HG03159 (cell line): ENCODE measurements around the gene TRMT61A.
A peak's percentile ranks its signal among the peaks of the same experiment; 100 is the strongest.
"Not testable (repeated sequence)": the region's sequence is repeated elsewhere in the genome, so short reads cannot be mapped to it uniquely, and the experiment has no call there.

Experiments used
- ATAC-seq: cut with Tn5 transposase; IDR thresholded peaks from one replicate; pipeline ENCODE4 v1.9.1; 2021; ENCODE audit warnings: mild to moderate bottlenecking, moderate library complexity; ENCODE audit not compliant: unreplicated experiment

Gene TRMT61A

DNA sequence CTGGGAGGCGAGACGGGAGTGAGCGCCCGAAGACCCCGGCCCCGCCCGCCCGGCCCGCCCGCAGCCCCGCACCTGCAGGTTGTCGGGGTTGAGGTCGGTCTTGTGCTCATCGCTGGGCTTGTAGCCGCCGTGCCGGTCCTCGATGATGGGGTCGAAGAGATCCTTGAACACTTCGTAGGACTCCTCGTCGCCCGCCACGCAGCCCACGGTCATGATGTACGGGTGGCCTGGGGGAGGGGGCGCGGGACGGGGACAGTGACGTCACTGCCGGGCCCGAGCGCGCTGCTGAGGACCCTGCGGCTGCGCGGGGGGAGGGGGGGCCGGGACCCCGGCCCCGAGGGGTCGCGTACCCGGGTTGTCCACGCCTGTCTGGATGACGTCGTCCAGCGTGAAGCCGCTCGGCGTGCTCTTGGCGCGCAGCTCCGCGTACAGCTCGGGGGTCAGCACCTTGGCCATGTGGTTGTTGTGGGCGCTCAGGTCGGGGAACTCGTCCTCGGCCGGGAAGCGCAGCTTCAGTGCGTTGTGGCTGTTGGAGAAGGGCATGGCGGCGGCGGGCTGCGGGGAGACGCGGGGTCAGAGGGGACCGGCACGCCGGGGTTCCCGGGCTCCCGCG lies 6.9 kb upstream of the TRMT61A start:
- no peak for ATAC-seq

DNA sequence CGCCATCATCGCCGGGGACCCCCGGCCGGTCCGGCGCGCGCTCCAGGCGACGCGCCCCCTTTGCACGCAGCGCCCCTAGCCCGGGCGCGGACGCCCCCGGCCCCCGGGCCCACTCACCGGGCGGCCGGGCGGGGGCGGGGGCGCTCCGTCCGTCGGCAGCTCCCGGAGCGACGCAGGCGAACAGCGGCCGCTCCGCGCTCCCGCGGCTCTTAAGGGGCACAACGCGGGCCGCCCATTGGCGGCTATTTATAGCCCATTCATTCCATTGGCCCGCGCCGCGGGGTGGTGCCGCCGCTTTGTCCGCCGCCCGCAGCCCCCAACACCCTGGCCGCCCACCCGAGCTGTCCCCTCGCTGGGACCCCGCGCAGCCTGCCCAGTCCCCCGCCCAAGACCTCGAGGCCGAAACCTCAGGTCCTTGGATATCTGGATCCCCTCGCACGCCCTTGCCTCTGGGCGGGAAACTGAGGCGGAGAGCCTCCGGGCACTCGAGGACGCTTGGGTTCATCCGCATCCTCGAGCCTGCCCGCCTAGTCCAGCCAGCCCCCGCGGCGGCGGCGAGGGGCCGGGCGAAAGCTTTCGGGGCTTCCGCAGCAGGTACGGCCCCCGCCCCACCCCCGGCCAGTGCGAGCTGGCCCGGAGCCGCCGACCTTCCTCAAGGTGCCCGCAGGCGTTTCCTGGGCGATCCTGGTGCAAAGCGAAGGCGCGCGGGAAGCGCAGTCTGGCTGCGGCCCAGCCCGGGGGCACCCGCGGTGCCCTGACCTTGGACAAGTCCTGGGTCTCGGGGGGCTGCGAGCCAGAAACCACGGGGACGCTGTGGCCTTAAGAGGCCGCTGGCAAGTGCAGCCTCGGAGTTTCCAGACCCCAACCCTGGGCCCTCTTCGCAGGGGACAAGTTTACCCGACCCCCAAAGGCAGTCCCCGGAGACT lies 6.1 kb upstream of the TRMT61A start, which contains the start of gene CKB:
Gene CKB (minus strand): TSS at position 182 of the 926 bp plus-strand sequence. CDS start 337 bp downstream, outside the sequence.
- no peak for ATAC-seq

DNA sequence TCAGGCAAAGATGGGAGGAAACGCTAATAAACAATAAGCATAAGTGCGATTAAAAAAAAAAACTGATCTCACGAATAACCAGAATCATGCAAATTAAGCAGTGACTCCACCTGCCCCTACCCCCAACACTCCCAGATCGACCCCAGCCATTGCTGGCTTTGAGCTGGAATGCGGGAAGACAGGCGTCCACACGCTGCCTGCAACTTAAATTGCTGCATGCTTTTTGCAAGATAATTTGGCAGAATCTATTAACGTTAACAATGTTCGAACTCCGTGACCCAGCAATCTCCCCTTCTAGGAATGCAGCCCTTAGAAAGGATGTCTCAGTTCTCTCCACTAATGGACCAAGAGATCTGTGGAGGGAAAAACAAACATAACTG lies 5.4 kb upstream of the TRMT61A start:
- no peak for ATAC-seq

DNA sequence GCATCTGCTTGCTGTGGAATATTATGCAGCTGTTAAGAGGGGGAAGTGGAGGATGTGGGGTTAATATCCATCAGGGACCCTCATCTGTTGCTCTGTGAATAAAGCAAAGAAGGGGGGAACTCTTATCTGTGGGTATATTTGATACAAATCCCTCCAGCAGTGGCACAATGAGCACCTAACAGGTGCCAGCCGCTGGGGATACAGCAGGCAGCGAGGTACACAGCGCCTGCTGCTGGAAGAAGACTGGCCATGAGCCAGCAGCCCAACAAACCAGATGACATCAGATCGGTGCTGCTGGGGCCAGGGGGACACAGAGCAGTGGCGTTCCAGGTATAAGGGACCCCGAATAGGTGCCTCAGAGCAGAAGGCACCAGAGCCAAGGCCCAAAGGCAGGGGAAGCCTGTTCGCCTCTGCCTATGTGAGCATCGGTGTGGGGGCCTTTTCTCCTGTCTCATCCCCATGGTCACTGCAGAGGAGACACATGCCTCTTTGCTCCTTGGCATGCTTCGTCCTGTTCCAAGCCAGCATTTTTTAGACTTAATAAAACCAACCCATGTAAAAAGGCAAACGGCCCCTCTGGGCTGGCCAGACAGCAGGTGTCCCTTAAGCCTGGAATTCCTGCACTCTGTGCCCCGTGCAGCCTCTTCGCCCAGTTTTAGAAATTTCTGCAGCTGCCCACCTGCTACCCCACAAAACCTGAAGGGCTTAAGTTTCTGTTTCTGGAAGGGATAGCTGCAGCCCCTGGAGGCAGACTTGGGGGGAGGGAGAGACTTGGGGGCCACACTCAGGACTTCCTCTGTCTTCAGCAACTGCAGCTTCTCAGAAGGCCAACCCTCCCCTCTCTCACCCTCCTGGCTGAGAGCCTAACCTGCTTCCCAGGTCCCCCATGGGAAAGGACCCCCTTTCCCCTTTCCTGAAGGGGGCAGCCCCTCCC lies 4.7 kb upstream of the TRMT61A start:
- ATAC-seq = no peak

DNA sequence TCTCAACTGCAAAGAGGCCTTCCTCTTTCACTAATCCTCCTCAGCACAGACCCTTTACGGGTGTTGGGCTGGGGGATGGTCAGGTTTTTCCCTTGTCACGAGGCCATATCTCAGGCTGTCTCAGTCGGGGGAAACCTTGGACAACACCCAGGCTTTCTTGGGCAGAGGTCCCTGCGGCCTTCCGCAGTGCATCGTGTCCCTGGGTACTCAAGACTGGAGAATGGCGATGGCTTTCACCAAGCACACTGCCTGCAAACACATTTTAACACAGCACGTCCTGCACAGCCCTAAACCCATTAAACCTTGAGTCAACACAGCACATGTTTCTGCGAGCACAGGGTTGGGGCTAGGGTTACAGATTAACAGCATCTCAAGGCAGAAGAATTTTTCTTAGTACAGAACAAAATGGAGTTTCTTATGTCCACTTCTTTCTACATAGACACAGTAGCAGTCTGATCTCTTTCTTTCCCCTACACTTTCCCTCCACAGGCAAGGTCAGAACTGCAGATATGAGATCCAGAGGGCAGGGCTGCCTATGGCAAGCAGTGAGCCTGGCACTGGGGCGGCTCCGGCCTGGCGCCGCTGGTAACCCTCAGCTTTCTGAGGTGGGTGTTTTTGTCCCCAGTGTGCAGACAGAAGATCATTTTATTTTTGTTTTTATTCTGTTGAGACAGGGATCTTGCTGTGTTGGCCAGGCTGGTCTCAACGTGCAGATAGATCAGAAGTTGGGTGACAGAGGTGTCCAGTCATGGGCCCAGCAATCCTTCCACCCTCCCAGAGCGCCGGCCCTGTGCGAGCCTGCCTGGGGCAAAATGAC lies 3.4 kb upstream of the TRMT61A start:
- not testable (repeated sequence) for ATAC-seq

DNA sequence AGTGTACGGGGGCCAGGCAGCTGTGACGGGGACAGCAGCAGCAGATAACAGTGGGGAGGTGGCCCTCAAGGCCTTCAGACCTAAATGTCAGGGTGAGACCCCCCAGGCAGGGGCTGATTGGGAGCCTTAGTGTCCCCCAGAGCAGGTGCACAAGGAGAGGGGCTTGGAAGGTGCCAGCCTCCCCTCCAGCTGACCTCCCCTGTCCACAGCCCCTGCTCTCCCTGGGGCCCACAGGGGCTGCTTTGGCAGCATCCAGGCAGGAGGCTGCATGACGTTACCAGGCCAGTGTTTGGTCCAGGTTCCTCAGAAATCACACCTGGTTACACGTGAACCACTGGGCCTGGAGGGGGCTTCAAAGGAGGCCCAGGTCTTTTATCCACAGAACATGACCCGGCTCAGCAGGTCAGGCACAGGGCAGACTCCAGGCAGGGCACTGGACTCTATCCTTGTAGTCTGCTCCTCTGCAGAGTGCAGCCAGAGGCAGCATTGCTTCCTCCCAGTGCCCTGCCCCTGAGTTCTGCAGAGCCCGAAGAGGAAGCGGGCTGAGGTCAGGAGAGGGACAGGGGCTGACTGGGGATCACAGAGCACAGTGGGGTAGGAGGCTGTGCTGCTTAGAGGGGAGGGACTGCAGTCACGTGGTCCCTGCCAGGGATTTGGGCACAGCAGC lies 2.6 kb upstream of the TRMT61A start:
- ATAC-seq = no peak

DNA sequence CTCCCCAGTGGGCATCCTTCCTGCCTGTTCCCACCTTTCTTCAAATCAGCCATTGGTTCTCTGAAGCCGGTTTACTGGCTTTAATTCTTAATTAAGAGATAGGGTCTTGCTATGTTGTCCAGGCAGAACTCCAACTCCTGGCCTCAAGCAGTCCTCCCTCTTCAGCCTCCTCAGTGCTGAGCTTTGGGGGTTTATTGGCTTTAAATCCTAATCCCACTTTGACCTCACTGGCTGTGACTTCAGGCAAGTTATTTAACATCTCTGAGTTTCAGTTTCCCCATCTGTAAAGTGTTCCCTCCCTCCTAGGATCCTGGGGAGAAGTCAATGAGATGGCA lies 2.1 kb upstream of the TRMT61A start:
- no peak for ATAC-seq

DNA sequence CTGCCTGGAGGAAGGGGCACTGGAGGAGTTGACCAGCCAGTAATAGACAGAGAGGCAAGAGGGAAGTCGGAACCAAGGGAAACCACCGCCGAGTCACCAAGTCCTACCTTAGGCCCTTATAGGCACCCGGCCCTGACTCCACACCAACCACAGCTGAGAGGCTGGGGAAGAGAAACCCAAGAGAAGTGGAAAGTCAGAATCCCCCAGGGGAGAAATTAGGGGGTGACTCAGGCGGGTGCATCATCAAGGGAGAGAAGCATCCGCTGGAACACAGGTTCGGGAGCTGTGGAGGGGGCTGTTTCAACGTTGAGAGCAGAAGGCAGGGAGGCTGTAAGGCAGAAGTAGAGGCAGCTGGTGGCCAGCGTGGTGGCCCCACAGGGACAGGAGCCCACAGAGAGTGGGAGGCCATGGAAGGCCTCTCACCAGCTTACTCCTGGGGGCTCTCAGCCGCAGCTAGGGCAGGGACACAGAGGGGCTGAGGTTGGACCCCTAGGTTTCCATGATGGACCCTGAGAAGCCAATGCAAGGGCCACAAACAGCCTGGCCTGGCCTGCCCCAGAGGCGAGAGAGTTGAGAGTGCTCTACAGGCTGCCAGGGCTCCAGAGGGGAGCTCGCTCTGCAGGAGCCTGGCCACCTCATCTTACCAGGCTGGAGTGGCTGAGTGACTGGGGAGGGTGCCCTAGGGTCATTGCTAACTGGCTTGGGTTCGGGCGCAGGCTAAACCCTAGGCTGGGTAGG lies 1.4 kb upstream of the TRMT61A start:
- ATAC-seq = peak; percentile 60

DNA sequence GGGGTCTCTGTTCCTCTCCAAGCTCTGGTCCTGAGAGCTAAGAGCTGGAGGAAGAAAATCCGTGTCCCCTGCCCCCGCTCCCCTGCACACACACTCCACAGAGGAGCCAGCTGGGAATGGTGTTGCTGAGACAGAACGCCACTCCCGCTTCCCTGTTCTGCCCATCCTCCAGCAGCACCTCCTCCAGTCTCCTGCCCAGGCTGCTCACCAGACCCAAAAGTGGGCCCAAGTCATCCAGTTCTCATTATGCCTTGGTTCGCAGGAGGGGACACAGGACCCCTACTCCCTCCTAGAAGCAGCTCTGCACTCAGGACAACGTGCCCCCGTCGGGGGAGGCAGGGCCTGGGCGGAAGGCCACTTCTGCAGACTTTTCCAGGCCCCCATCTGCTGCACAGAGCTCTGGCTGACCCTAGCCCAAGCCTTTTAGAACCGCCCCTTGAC lies 830 bp upstream of the TRMT61A start:
- no peak for ATAC-seq

DNA sequence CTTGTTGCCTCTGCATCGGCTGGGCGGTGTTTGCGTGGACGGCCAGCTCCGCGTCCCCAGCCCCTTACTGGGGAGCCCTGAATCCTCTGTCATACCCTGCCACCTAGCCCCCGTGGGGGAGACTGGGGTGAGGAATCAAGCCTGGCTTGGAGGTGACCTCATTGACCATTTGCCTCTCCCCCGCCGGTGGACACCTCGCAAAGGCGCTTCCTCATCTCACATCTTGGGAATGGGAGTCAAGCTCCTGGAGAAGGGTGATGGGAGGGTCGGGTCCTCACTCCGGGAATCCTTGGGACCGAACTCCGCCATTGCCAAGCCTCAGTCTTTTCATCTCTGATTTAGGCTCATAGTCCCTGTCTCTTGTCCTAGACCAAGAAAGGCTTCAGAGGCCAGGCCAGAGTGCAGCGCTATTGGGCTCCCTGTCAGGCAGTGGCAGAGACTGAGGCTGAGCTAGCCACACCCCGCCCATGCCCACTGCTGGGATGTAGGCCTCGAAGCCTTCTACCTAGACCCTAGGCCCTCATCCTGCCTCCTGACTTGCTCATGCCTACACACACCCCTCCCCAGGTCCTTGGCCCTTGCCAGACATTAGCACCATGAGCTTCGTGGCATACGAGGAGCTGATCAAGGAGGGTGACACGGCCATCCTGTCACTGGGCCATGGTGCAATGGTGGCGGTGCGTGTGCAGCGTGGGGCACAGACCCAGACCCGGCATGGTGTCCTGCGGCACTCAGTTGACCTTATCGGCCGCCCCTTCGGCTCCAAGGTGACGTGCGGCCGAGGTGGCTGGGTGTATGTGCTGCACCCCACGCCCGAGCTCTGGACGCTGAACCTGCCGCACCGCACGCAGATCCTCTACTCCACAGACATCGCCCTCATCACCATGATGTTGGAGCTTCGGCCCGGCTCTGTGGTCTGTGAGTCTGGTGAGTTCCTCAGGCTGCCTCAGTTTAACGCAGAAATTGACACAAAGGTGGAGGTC lies 678 bp downstream of the TRMT61A start:
- ATAC-seq = no peak

DNA sequence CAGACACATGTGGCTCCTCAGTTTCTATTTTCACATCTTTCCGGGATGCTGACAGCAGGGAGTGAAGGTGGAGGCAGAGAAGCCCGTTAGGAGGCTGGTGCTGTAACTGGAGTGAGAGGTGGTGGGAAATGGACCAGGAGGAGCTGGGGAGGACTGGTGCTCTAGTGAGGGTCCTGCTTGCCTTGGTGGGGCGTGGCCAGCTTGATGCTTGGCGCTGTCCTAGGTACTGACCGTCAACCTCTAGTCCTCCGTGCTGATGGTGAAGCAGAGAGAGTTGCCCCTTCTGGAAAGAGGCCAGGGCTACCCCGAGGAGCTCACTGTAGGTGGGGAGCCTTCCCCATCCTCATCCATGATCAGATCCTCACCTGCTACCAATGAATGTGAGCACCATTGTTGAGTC lies 1.4 kb downstream of the TRMT61A start:
- no peak for ATAC-seq

DNA sequence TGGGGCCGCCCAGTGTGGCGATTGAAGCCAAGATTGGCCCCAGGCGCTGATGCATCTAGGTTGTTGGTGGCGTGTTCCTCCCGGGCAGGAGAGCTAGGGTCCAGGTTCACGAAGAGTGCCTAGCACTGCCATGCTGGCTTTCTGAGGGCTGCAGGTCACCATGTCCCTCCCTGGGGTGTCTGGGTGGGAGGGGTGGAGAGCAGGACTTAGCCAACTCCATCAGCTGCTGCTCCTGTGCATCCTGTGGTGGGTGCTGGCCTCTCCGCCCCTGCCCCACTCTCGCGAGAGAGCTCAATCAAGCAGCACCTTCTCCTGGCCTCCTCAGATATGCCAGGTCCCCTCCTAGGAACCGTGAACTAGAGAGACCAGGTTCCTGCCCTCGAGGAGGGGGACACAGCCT lies 1.8 kb downstream of the TRMT61A start:
- ATAC-seq = no peak

DNA sequence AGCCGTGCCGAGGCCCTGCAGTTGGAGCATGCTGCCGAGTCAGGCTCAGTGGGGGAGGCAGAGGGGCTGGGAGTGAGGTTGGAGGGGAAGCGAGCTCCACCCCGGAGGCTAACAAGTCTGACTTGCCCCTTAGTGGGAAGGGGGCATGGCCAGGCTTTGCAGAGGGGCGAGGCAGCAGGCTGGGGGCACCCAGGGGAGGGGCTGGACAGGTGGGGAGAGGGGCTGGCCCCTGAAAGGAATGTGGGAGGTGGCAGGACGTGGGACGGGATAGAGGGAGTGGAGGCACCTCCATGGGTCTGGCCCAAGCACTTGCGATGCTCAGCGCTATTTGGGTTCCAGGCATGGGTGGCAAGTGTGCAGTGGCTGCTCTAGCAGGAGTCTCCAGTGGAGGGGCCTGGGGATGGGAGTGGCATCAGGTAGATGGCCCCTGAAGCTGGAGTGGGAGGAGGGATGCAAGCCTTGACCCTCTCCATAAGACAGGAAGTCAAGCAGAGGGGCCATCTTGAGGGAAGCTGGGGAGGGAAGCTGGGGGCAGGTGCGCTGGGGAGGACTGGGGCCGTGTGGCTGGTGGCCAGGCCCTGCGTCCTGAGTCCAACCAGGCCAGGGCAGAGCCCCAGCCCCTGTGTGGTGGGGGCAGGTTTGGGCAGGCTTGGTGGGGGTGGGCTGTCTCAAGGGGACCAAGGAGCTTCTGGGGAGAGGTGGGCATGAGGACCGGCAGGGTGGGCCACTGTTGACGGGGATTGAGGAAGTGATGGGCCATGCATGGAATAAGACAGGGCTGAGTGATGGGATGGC lies 2.6 kb downstream of the TRMT61A start:
- ATAC-seq = no peak

DNA sequence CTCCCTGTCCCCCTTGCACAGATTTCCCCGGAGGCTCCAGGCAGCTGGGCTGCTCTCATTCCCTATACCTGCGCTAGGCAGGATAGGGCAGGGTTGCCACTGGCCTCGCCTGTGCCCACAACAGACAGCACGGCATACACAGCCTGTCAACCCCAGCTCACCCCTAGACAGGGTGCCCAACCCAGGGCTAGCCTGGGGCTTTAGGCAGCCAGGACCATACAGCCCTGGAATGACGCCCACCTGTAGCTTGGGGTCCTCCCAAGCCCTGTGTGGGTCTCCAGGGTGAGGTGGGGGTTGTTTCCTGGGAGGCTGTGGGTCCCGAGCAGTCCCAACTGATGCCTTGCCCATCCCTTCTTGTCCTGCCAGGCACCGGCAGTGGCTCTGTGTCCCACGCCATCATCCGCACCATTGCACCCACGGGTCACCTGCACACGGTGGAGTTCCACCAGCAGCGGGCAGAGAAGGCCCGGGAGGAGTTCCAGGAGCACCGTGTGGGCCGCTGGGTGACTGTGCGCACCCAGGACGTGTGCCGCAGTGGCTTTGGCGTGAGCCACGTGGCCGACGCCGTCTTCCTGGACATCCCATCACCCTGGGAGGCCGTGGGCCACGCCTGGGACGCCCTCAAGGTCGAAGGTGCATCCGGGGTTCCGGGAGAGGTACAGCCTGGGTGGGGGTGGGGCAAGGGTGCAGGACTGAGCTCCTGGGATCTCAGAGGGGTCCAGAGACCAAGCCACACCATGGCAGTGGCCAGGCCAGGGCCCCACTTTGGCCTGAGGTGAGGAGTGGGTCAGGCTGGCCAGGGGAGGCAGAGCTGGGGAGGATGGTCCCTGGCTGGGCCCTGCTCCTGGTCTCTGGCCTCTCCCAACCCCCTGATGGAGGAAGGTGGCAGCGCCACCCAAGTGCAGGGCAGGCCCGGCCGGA lies 3.5 kb downstream of the TRMT61A start:
- ATAC-seq = no peak

DNA sequence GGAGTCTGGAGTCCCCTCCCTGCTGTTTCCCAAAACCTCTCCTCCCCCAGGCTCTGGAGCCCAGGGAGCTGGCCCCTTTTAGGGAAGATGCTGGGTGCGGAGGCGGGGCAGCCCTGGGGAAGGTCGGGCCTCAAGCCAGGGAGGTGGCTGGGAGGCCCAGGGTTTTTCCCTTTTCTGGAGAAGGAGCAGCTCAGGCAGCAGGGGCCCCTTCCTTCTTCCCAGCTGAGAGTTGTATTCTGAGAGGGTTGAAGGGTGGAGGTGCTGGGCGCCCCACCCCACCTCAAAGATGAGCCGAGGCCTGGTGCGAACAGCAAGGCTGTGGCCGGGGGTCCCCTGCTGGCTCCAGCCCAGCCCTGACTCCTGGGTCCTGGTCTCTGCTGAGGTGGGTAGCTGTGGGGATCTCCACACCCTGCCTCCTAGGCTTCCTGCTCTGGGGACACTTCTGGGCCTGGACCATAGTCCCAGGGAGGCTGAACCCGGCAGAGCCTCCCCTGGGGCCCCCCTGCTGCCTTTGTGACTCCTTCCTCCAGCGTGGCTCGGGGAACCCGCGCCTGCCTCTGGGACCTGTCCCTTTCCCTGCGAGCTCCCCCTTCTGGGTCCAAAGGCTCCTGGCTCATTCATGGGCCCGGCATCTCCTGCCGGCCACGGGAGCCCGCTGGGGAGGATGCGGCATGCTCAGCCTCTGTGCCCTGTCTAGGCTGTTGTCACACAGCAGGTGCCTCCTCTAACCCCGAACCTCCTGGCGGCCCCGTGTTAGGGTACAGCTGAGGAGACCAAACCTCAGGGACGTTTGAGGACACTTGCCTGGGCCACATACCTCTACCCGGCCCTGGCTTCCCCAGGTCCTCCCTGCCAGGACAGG lies 4.4 kb downstream of the TRMT61A start:
- ATAC-seq = no peak
